Cardiac fibroblast (primary cell): ENCODE data around the gene PPP1R16B.
"Not testable (repeated sequence)": the region's sequence is repeated elsewhere in the genome, so short reads cannot be mapped to it uniquely, and the experiment has no call there.

Experiments used
- DNase-seq, 2 donors: peaks; one replicate each; pipeline versions ENCODE4 v3.0.0 to v3.0.0-alpha.2; 2010; ENCODE audit warnings: low read depth in 2 of 2
- H3K4me3 ChIP-seq, 2 donors: replicated peaks in 1 of 2; 1 replicate in 1 of 2; 2 replicates in 1 of 2; pipeline ENCODE4 v1.5.1; 2011; ENCODE audit warnings: low read depth in 2 of 2, low read length in 2 of 2, mild to moderate bottlenecking in 2 of 2, moderate library complexity in 1 of 2
- TF ChIP-seq, protein P1 (sequence below): IDR thresholded peaks from one replicate; pipeline ENCODE4 v1.5.1; 2011; ENCODE audit warnings: low read depth, mild to moderate bottlenecking, low read length, inconsistent platforms

The PPP1R16B gene

DNA sequence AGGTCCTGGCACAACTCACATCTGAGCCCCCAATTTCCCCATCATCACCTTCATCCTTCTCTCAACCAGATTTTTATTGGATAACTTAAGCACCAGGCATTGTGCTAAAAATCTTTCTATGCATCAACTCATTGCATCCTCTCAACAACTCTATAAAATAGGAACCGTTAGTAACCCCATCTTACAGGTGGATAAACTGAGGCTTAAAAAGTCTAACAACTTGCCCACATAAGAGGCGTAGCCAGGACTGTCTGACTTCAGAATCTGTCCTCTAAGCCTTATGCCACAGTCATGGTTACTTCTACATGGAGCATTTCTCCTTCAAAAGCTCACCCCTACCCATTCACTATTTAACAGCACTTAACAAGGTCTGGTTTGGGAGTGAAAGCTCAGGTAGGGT, 51.1 kb downstream of the PPP1R16B start:
- TF ChIP-seq, protein P1, sequence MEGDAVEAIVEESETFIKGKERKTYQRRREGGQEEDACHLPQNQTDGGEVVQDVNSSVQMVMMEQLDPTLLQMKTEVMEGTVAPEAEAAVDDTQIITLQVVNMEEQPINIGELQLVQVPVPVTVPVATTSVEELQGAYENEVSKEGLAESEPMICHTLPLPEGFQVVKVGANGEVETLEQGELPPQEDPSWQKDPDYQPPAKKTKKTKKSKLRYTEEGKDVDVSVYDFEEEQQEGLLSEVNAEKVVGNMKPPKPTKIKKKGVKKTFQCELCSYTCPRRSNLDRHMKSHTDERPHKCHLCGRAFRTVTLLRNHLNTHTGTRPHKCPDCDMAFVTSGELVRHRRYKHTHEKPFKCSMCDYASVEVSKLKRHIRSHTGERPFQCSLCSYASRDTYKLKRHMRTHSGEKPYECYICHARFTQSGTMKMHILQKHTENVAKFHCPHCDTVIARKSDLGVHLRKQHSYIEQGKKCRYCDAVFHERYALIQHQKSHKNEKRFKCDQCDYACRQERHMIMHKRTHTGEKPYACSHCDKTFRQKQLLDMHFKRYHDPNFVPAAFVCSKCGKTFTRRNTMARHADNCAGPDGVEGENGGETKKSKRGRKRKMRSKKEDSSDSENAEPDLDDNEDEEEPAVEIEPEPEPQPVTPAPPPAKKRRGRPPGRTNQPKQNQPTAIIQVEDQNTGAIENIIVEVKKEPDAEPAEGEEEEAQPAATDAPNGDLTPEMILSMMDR = no peak
- no peak overlapping the region for H3K4me3 ChIP-seq
- DNase-seq = no peak

DNA sequence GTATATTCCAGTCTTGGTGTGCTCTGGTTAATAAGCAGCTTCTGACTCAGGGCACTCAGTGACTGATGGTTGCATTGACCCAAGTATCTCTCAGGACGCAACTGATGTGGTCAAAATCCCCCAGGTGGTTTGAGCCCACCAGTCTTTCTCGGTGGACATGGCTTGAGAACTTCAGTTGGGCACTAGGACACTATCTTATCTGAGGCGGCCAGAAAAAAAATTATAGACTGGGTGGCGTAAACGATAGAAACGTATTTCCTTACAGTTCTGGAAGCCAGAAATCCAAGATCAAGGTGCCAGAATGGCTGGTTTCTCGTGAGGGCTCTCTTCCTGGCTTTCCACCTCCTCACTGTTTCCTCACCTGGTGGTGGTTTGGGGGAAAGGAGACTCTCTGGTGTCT, 52.2 kb downstream of the PPP1R16B start:
- DNase-seq = no peak
- TF ChIP-seq, protein P1 = no peak

DNA sequence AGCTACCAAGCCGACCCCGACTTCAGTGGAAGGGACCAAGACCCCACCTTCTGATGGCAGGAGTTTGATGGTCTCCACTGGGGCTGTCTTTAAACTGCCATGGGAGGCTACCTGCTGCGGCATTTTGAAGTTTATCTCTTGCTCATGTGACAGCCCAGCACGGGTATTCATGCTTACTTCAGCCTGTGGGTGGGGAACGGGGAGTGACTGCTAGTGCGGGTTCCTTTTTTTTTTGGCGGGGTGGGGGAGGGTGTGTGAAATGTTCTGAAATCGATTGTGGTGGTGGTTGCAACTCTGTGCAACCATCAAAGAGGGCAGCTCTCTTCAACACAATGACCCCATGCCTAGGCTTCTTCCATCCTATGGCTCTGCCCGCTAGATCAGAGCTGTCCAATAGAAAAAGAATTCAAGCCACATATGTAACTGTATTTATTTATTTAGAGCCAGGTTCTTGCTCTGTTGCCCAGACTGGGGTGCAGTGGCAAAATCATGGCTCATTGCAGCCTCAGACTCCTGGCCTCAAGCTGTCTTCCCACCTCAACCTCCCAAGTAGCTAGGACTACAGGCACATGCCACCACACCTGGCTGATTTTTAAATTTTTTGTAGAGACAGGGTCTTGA, 53.7 kb downstream of the PPP1R16B start:
- no peak for DNase-seq
- TF ChIP-seq, protein P1 = no peak
- no peak overlapping the region for H3K4me3 ChIP-seq

More for the DNA sequence above, 52.2 kb downstream of the PPP1R16B start:
- no peak overlapping the region for H3K4me3 ChIP-seq

DNA sequence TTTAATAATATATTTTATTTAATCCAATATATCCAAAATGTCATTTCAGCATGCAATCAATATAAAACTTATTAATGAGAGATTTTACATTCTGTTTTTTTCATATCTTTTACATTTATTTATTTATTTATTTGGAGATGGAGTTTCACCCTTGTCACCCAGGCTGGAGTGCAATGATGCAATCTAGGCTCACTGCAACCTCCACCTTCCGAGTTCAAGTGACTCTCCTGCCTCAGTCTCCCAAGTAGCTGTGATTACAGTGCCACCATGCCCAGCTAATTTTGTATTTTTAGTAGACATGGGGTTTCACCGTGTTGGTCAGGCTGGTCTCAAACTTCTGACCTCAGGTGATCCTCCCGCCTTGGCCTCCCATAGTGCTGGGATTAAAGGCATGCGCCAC, 54.4 kb downstream of the PPP1R16B start:
- DNase-seq, H3K4me3 ChIP-seq: not testable (repeated sequence)

DNA sequence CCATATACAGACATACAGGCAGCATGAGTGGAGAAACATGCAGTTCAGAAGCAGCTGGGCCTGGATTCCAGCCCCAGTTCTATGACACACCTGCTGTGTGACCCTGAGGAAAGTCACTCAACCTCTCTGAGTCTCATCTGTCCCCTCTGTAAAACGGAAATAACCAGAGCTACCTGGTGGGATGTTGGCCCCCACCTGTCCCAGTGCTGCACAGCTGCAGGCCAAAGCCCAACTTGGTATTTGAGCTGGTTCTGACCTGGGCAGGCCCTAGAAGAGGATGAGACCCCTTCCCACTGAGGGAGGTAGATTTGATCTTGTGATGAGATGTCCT, 55.5 kb downstream of the PPP1R16B start:
- TF ChIP-seq, protein P1 = no peak
- H3K4me3 ChIP-seq = no peak overlapping the region
- DNase-seq = no peak

DNA sequence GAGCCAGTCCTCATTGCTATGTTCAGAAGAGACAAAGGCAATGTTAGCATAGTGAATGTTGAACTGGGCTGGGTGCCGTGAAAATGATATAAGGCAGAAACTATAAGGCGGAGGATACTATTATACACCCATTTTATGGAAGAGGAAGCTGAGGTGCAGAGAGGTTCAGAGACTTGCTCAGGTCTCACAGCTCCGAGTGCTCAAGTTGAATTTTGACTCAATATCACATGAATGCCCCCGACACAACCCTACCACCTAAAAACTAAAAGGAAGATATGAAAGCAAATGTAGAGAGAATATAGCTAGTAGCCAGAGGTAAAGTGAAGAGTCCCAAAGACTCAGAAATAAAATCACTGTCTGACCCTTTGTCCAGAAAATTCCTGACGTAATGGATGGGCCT, 56.7 kb downstream of the PPP1R16B start:
- no peak for DNase-seq
- H3K4me3 ChIP-seq = no peak overlapping the region
- TF ChIP-seq, protein P1 = no peak

DNA sequence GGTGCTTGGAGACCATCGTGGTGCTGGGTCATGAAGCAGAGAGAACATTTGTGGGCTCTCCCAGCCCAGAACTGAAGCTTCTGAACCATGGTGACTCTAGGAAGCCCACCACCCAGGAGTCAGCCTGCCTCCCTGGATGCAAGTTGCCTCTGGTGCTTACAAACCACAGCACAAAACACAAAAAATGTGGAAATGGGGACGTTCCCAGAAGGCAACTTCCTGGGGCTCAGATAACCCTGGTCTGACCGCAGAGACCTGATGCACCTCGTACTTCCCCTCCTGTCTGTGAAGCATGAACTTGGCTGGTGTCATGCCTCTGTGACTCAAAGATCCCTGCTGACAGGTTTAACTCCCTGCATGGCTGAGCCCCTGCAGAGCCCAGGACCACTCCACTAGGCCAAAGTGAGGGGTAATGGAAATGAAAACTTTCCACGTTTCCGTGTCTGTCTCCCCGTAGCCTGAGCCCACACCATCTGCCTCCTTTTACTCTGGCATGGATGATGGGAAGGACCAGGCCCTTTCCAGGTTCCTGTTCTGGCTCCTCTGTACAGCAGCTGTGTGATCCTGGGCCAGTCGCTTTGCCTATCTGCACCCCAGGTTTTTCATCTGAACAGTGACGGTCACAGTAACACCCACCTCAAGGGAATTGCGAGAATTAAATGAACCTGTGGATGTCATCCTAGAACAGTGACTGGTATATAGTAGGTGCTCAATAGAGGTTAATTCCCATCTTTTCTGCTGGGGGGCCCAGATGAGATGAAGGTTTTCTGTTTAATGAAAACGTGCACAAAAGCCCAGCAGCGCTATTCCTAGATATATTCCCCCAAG, 57.7 kb downstream of the PPP1R16B start:
- TF ChIP-seq, protein P1 = no peak
- no peak for DNase-seq
- H3K4me3 ChIP-seq = no peak overlapping the region
